ENCODE data around the gene ZNF484. TPM values are rescaled to one million over a fixed set of nuclear protein-coding genes. Genes with fewer than 3 reads are reported as not detected.

Gene ZNF484

DNA sequence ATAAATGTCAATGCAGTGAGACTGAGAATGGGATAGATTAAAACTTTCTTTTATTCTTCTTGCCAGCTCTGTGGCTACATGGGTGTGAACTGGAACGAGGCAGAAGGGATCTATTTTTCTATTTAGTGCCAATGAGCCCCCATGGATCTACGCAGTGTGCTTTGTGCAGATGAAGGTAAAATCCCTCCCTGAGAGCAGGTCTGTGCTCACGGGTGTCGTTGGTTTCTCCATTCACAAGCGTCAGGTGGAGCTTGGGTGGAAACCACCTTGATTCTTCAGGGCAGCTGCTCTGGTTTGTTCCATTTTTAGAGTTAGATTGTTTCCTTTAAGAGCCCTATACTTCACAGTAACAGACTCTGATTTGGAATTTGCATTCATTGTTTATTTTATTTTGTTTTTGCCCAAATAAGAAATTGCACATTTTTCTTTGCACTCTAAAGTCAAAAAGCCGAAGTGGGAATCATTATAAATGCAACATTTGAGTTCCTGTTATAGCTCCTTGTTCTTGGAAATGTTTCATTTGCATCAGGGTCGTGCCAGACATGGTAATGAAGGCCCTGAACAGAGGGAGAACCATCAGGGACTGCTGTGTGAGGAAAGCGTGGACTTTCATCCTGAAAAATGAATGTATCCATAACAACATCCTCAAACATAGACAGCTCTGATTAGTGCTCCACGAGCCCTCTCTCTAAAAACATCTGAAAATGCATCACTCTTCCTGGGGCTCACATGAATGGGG is 82.1 kb downstream of the ZNF484 start:
- no peak overlapping the region for H2AFZ ChIP-seq (ENCODE audit: low read depth, low read length)
- H3K4me2 ChIP-seq (ENCODE audit: low read length, poor library complexity, severe bottlenecking): no peak overlapping the region
- no peak overlapping the region for H3K18ac ChIP-seq (ENCODE audit: low read depth in 1 of 2, low read length in 2 of 2)
- H3K4me3 ChIP-seq (ENCODE audit: insufficient read depth in 1 of 2, low read depth in 1 of 2, low read length in 2 of 2): no peak overlapping the region
- H3K36me3 ChIP-seq (ENCODE audit: control insufficient read depth in 1 of 2, insufficient read depth in 2 of 2, low read depth in 1 of 2, low read length in 2 of 2): no peaks in the 10 kb centered on the region
- H4K8ac ChIP-seq (ENCODE audit: low read length): no peak overlapping the region
- H3K9me3 ChIP-seq (ENCODE audit: control insufficient read depth, low read length): no peaks in the 10 kb centered on the region
- H2BK120ac ChIP-seq (ENCODE audit: low read depth, low read length): no peak overlapping the region
- H4K91ac ChIP-seq (ENCODE audit: low read length): no peak overlapping the region
- H2BK15ac ChIP-seq (ENCODE audit: low read depth, poor library complexity, severe bottlenecking): no peak overlapping the region
- H2BK12ac ChIP-seq (ENCODE audit: low read length in 2 of 2): no peak overlapping the region
- H3K79me1 ChIP-seq (replicated peaks; ENCODE audit: low read length, poor library complexity, severe bottlenecking): no peaks in the 10 kb centered on the region
- H3K27ac ChIP-seq (ENCODE audit: low read length, poor library complexity, severe bottlenecking): no peak overlapping the region
- H3K27me3 ChIP-seq (ENCODE audit: control insufficient read depth in 1 of 2, insufficient read depth in 1 of 2, low read length in 2 of 2): peaks cover 37 to 62% of the 10 kb centered on the region in 2 experiments
- no peak overlapping the region for H2AK5ac ChIP-seq (ENCODE audit: low read length, severe bottlenecking)
- H3K23ac ChIP-seq (ENCODE audit: low read length in 2 of 2): no peak overlapping the region
- no peak overlapping the region for H3K14ac ChIP-seq (ENCODE audit: low read length in 2 of 2)
- WGBS: 78% methylated on average over 7 of the region's 9 CpGs
- no peak overlapping the region for H2BK5ac ChIP-seq (ENCODE audit: low read depth, low read length, poor library complexity, severe bottlenecking)
- no peak for DNase-seq
- H3K4me1 ChIP-seq (ENCODE audit: control insufficient read depth, insufficient read depth, low read depth, low read length): no peaks in the 10 kb centered on the region
- no peak overlapping the region for H3K9ac ChIP-seq (ENCODE audit: low read length)
- H3K4ac ChIP-seq (ENCODE audit: low read depth in 1 of 2, low read length in 2 of 2): no peak overlapping the region

Small RNA genes lying within 50 kb of the gene (small RNA-seq; reads per million reads assigned to genes)
- not detected for gene RNU6-714P (ENCODE audit: low read depth)
